Esophagus squamous epithelium (tissue), 5 donors: Measurements from ENCODE around the gene SPR. TPM values are rescaled to one million over a fixed set of nuclear protein-coding genes. Genes with fewer than 3 reads are reported as not detected.

Experiments used
- DNase-seq: peaks from one replicate; lab custom pipeline; 2025; lab: John Stamatoyannopoulos, UW
- H3K27ac ChIP-seq, 4 donors: fragments of 200-600 bp; sonication (generic); one replicate each; pipeline ENCODE4 v1.5.1; 2016 to 2019; ENCODE audit warnings: mild to moderate bottlenecking in 1 of 4
- H3K27me3 ChIP-seq, 4 donors: fragments of 200-600 bp; sonication (generic); 1 replicate in 3 of 4; 2 replicates in 1 of 4; pipeline versions ENCODE4 v1.5.1 to v1.6.0; 2017 to 2021; ENCODE audit warnings: antibody characterized with exemption in 1 of 4
- H3K36me3 ChIP-seq, 3 donors: fragments of 200-600 bp; sonication (generic); one replicate each; pipeline ENCODE4 v1.5.1; 2016 to 2019
- H3K4me1 ChIP-seq, 3 donors: fragments of 200-600 bp; sonication (generic); one replicate each; pipeline ENCODE4 v1.5.1; 2017 to 2019
- H3K4me3 ChIP-seq, 4 donors: fragments of 200-600 bp; sonication (generic); 1 replicate in 3 of 4; 2 replicates in 1 of 4; pipeline ENCODE4 v1.5.1; 2016 to 2019; ENCODE audit warnings: mild to moderate bottlenecking in 2 of 4, moderate library complexity in 1 of 4
- H3K9me3 ChIP-seq, 3 donors: fragments of 200-600 bp; sonication (generic); one replicate each; pipeline ENCODE4 v1.5.1; 2016 to 2019
- POLR2A ChIP-seq, 4 donors: fragments of 450-650 bp; IDR thresholded peaks; one replicate each; pipeline ENCODE4 v1.6.1; 2017; ENCODE audit warnings: antibody characterized with exemption in 4 of 4, mild to moderate bottlenecking in 4 of 4, moderate library complexity in 3 of 4
- WGBS, 2 donors: methylation state at CpG; one replicate each; pipeline ENCODE4 v1.1.5; 2018; 5-methylcytosine and 5-hydroxymethylcytosine counted together
- intact Hi-C: fragments of 100-400 bp; cut with DNase I; formaldehyde crosslinking; loops from one replicate; pipeline ENCODE4 v1.15.0; 2022
- total RNA-seq, 4 donors: library from RNA; depleted of rRNA; stranded (reverse); fragments of >200 nt; gene quantifications; one replicate each; pipeline ENCODE4 v1.1.0, GENCODE V29; 2016
- TF ChIP-seq, protein P1 (sequence below), 6 experiments: fragments of 450-650 bp in 4 of 6; fragments of 200-600 bp in 2 of 6; sonication (generic) in 2 of 6; IDR thresholded peaks; one replicate each; pipeline ENCODE4 v1.5.1; 2016 to 2019; ENCODE audit warnings: antibody characterized with exemption in 6 of 6, mild to moderate bottlenecking in 4 of 6, moderate library complexity in 4 of 6
- donor health status: DM: yes; HTN: yes; CAD: no.

The SPR gene
- total RNA-seq, 4 donors from 2014 or later: 16.6 to 30.9 (median 22.8) TPM

DNA sequence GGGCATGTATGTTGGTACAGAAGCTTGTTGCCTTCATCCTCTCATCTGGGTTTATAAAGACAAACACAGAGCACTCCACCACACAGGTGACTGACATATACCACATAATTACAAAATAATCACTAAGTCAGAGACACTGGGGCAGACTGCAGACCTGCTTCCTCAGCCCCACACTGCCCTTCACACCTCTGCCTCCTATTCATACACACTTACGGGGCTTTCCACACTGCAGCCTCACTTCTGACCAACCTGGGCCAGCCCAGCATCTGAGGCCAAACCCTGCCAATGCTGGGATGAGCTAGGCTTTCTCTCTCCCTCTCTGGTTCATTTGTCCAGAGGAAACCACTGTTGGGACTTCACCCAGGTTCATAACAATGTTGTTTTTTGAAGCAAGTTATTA is 34.6 kb downstream of the SPR start:
- Histone ChIP-seq H3K4me3 (no peak overlapping the region), H3K27ac (no peak overlapping the region), H3K36me3 (no peaks in the 10 kb centered on the region), H3K27me3 (peaks cover 61 to 100% (median 82%) of the 10 kb centered on the region in 4 donors), H3K4me1 (peaks cover 33 to 53% (median 36%) of the 10 kb centered on the region in 3 donors), H3K9me3 (no peaks in the 10 kb centered on the region)
- TF ChIP-seq POLR2A (IDR thresholded peaks at IDR 0.05): no peak
- TF ChIP-seq, protein P1, sequence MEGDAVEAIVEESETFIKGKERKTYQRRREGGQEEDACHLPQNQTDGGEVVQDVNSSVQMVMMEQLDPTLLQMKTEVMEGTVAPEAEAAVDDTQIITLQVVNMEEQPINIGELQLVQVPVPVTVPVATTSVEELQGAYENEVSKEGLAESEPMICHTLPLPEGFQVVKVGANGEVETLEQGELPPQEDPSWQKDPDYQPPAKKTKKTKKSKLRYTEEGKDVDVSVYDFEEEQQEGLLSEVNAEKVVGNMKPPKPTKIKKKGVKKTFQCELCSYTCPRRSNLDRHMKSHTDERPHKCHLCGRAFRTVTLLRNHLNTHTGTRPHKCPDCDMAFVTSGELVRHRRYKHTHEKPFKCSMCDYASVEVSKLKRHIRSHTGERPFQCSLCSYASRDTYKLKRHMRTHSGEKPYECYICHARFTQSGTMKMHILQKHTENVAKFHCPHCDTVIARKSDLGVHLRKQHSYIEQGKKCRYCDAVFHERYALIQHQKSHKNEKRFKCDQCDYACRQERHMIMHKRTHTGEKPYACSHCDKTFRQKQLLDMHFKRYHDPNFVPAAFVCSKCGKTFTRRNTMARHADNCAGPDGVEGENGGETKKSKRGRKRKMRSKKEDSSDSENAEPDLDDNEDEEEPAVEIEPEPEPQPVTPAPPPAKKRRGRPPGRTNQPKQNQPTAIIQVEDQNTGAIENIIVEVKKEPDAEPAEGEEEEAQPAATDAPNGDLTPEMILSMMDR (IDR thresholded peaks at IDR 0.05): no peak
- intact Hi-C loops: no loop called here
- 80 to 90% methylated on average over 1 of the region's 1 CpG for WGBS, 2 donors
- DNase-seq: no peak

DNA sequence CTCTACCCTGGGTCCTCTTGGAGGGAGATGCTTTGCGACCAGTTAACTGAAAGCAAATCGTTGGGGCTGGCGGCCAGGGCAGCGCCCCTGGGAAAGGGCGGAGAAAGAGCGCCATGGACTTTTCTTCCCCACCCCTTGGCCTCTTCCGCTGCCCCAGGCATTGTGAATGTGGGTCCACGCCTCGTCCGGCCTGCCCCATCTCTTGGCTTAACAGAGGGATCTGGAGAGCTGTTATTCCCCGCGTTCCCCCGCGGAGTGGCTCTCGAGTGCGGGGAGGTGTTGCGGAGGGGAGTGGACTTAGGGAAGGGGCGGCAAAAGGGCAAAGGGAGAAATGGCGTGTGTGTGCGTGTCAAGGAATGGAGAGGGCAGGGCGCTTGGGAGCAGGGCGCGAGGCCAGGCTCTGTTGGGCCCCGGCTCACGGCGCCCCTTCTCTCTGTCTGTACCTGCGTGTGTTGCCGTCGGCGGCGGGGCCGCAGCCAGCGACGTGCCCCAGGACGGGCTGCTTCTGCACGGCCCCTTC is 36.7 kb downstream of the SPR start:
- Histone ChIP-seq H3K4me3 (peak overlapping the region in 1 of 4 donors; percentile 29), H3K4me1 (peaks cover 16 to 33% (median 22%) of the 10 kb centered on the region in 3 donors), H3K27me3 (peaks cover 49 to 100% (median 71%) of the 10 kb centered on the region in 4 donors), H3K9me3 (no peaks in the 10 kb centered on the region), H3K27ac (no peak overlapping the region), H3K36me3 (no peaks in the 10 kb centered on the region)
- 9% methylated on average over 10 of the region's 36 CpGs; no CpG with 5 or more reads in 1 of the 2 donors for WGBS, 2 donors
- intact Hi-C loops: no loop called here
- TF ChIP-seq, protein P1 (IDR thresholded peaks at IDR 0.05): no peak
- TF ChIP-seq POLR2A (IDR thresholded peaks at IDR 0.05): no peak
- no peak for DNase-seq

DNA sequence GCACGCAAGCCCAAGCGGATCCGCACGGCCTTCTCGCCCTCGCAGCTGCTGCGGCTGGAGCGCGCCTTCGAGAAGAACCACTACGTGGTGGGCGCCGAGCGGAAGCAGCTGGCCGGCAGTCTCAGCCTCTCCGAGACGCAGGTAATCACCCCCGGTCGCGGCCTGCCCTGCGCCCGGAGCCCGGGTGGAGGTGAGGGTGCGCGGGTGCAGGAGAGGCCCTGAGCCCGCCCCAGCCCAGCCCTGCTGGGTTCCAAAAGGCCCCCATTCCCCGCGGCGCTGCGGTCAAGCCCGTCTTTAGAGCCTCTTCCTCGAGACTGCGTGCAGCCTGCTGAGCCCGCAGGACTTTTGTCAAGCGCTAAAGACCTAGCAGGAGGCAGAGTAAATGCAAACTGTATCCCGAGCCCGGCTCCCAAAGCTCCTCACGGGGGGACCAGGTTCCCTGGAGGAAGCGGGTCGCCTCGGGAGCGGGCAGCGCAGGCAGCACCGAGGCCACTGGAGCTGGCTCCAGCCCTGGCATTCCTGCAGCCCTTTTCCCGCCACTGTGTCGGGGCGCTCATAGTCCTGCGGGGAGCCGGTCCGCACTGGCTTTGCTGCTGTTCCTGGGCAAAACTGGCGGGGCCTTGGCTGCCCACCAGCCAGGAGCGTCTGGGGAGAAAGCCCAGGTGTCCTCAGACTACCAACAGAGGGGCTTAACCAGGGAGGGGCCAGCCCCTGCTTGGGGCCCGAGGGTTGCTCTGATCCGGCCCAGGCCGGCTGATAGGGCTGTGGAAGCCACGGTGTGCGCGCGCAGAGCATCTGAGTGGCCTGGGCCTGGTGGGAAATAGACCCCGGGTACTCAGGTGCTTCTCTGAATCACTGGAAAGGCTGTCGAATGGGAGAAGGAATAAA is 37.4 kb downstream of the SPR start:
- WGBS, 2 donors: 3 to 42% methylated on average over 6 to 14 of the region's 61 CpGs

DNA sequence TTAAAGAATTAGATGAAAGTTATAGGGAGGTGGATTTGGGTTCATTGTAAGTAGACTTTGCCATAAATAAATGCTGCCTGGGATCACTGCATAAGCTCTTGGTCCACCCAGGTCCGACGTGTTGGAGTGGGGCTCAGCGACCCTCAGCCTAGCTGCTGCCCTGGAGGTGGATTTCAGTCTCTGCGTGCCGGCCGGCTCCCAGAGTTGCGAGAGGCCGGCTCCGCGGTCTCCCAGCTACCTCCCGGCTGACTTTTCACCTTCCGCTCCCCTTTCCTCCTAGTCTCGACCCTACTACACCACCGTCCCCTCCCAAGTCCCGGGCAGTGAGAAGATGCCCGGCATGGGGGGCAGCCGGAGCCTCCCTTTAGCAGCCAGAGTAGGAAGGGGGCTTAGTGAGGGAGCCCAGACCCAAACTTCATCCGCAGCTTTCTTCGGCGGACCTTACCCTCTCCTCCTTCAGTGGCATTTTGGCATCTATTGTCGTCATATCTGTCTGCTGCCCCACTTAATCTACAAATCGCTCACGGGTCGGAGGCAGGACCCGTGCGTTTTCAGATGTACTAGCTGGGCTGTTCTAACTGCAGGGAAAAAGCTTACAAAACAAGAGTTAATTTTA is 38.2 kb downstream of the SPR start:
- no peak for DNase-seq

More for the DNA sequence above, 37.4 kb downstream of the SPR start:
- TF ChIP-seq POLR2A (IDR thresholded peaks at IDR 0.05): no peak
- TF ChIP-seq, protein P1 (IDR thresholded peaks at IDR 0.05): no peak
- Histone ChIP-seq H3K36me3 (no peaks in the 10 kb centered on the region), H3K27me3 (peaks cover 44 to 100% (median 65%) of the 10 kb centered on the region in 4 donors), H3K4me3 (peak overlapping the region in 2 of 4 donors; percentile 20 to 29), H3K27ac (no peak overlapping the region), H3K4me1 (peaks cover 16 to 31% (median 22%) of the 10 kb centered on the region in 3 donors), H3K9me3 (no peaks in the 10 kb centered on the region)
- DNase-seq: no peak
- intact Hi-C loops: no loop called here

More for the DNA sequence above, 38.2 kb downstream of the SPR start:
- intact Hi-C loops: no loop called here
- H3K36me3 ChIP-seq: no peaks in the 10 kb centered on the region
- WGBS, 2 donors: 15% methylated on average over 26 of the region's 26 CpGs
- no peak for TF ChIP-seq POLR2A (IDR thresholded peaks at IDR 0.05)
- TF ChIP-seq, protein P1 (IDR thresholded peaks at IDR 0.05): no peak
- no peak overlapping the region for H3K4me3 ChIP-seq
- H3K27me3 ChIP-seq: peaks cover 35 to 100% (median 57%) of the 10 kb centered on the region in 4 donors
- H3K9me3 ChIP-seq: no peaks in the 10 kb centered on the region
- H3K27ac ChIP-seq: no peak overlapping the region
- H3K4me1 ChIP-seq: peaks cover 11 to 23% (median 16%) of the 10 kb centered on the region in 3 donors
